K562 (cell line): ENCODE results near the gene MYOM1. TPM values are rescaled to one million over a fixed set of nuclear protein-coding genes. Genes with fewer than 3 reads are reported as not detected.
A peak's percentile ranks its signal among the peaks of the same experiment; 100 is the strongest.
"Not testable (repeated sequence)": the region's sequence is repeated elsewhere in the genome, so short reads cannot be mapped to it uniquely, and the experiment has no call there.

ENCODE experiments used
- ATAC-seq: fragments of 200-7000 bp; cut with Tn5 transposase; 3 replicates; pipeline ENCODE4 v1.9.1; 2020; ENCODE audit warnings: moderate library complexity
- BruUV-seq: library from RNA; stranded (reverse); fragments of 400-500 nt; replicated peaks from 2 replicates; lab custom pipeline; 2021; lab: Mats Ljungman, UMichigan
- CTCF ChIA-PET: fragments of 300-600 bp; formaldehyde crosslinking; extraction: SDS; loops from one replicate; lab custom pipeline; 2021; ENCODE audit warnings: low intra/inter-chr PET ratio; lab: Yijun Ruan, JAX
- POLR2A ChIA-PET: fragments of 300-600, 350-650 bp; sonication (Branson Sonifier 250); formaldehyde crosslinking; extraction: SDS; loops from one replicate; lab custom pipeline; 2021; ENCODE audit warnings: antibody characterized with exemption, inconsistent platforms; lab: Yijun Ruan, JAX
- DNase-seq, 4 experiments: peaks; one replicate each; pipeline versions ENCODE4 v3.0.0 to v3.0.0-alpha.2; 2011 to 2018; ENCODE audit warnings: low spot score in 3 of 4, mixed read lengths in 3 of 4; ENCODE audit errors: extremely low read depth in 1 of 4
- FAIRE-seq: peaks from 2 replicates; lab custom pipeline; 2011; peaks lifted over from hg19 to GRCh38; lab: Jason Lieb, UNC
- H2AFZ ChIP-seq: 2 replicates; pipeline ENCODE4 v1.6.0; 2011; ENCODE audit warnings: low read depth, low read length, control low read depth, inconsistent platforms
- H3K27ac ChIP-seq: fragments of 200-600 bp; 3 replicates; pipeline ENCODE4 v1.8.0; 2011; ENCODE audit warnings: low read depth, mild to moderate bottlenecking, control low read depth, inconsistent platforms, low read length, moderate library complexity, mixed read lengths; ENCODE audit errors: extremely low read depth
- H3K27me3 ChIP-seq, 2 experiments: fragments of 300-600 bp in 1 of 2; 2 replicates in 1 of 2; 3 replicates in 1 of 2; pipeline versions ENCODE4 v1.6.0 to v1.8.0; 2011; ENCODE audit warnings: inconsistent platforms in 2 of 2, low read length in 2 of 2, mild to moderate bottlenecking in 1 of 2, mixed read lengths in 1 of 2, moderate library complexity in 1 of 2; ENCODE audit not compliant: control insufficient read depth in 2 of 2, insufficient read depth in 2 of 2
- H3K36me3 ChIP-seq: fragments of 300-600 bp; 3 replicates; pipeline ENCODE4 v1.8.0; 2011; ENCODE audit warnings: mild to moderate bottlenecking, low read length, inconsistent platforms; ENCODE audit not compliant: control insufficient read depth, insufficient read depth
- H3K4me1 ChIP-seq, 2 experiments: fragments of 200-600 bp in 1 of 2; replicated peaks in 1 of 2; 2 replicates in 1 of 2; 3 replicates in 1 of 2; pipeline versions ENCODE4 v1.5.1 to v1.8.0; 2011; ENCODE audit warnings: inconsistent platforms in 2 of 2, low read length in 2 of 2, mild to moderate bottlenecking in 1 of 2, mixed read lengths in 1 of 2, moderate library complexity in 1 of 2; ENCODE audit not compliant: control insufficient read depth in 2 of 2, insufficient read depth in 2 of 2
- H3K4me2 ChIP-seq: 2 replicates; pipeline ENCODE4 v1.6.1; 2011; ENCODE audit warnings: low read length, control low read depth, inconsistent platforms, mixed read lengths; ENCODE audit not compliant: insufficient read depth
- H3K4me3 ChIP-seq: fragments of 200-600 bp; sonication (generic), shearing (Covaris generic); 2 replicates; pipeline ENCODE4 v1.5.1; 2016; ENCODE audit warnings: control low read depth, inconsistent platforms
- H3K79me2 ChIP-seq: fragments of 200-600 bp; 3 replicates; pipeline ENCODE4 v1.8.0; 2011; ENCODE audit warnings: low read length, inconsistent platforms; ENCODE audit not compliant: control insufficient read depth, insufficient read depth
- H3K9ac ChIP-seq, 2 experiments: 2 replicates each; pipeline versions ENCODE4 v1.6.0 to v1.6.1; 2011; ENCODE audit warnings: low read depth in 2 of 2, low read length in 2 of 2, control low read depth in 1 of 2, inconsistent platforms in 1 of 2, mild to moderate bottlenecking in 1 of 2, mixed read lengths in 1 of 2; ENCODE audit not compliant: insufficient read depth in 1 of 2
- H3K9me1 ChIP-seq: one replicate; pipeline ENCODE4 v1.6.0; 2011; ENCODE audit warnings: inconsistent platforms, mild to moderate bottlenecking, low read length, moderate library complexity; ENCODE audit not compliant: control insufficient read depth, insufficient read depth
- H3K9me3 ChIP-seq: replicated peaks from 2 replicates; pipeline ENCODE4 v1.5.1; 2011; ENCODE audit warnings: low read depth, low read length, inconsistent platforms; ENCODE audit not compliant: control insufficient read depth, insufficient read depth
- H4K20me1 ChIP-seq: replicated peaks from 2 replicates; pipeline ENCODE4 v1.6.1; 2011; ENCODE audit warnings: low read length, inconsistent platforms, mixed read lengths; ENCODE audit not compliant: control insufficient read depth, insufficient read depth
- ATF7 ChIP-seq: fragments of 450-650 bp; IDR thresholded peaks from 2 replicates; pipeline ENCODE4 v1.7.1; 2014; ENCODE audit warnings: mild to moderate bottlenecking, moderate library complexity
- GTF2E2 ChIP-seq: fragments of 200-800 bp; sonication (Bioruptor generic); IDR thresholded peaks from 2 replicates; pipeline ENCODE4 v1.6.1; 2016; ENCODE audit warnings: missing genetic modification characterization, missing compliant biosample characterization
- MEIS2 ChIP-seq: fragments of 450-650 bp; IDR thresholded peaks from 2 replicates; pipeline ENCODE4 v1.6.1; 2014; ENCODE audit warnings: mild to moderate bottlenecking; ENCODE audit not compliant: partially characterized antibody
- RB1 ChIP-seq: fragments of 450-650 bp; IDR thresholded peaks from 2 replicates; pipeline ENCODE4 v1.6.1; 2017; ENCODE audit warnings: low read depth, mild to moderate bottlenecking
- RBM15 ChIP-seq: fragments of 200-400 bp; formaldehyde crosslinking; IDR thresholded peaks from 2 replicates; pipeline ENCODE4 v1.6.1; 2018; ENCODE audit warnings: mild to moderate bottlenecking, low read length, moderate library complexity; ENCODE audit not compliant: insufficient read depth
- ZNF12 ChIP-seq: sonication (generic); formaldehyde crosslinking; IDR thresholded peaks from 2 replicates; pipeline ENCODE4 v1.4.0; 2020; ENCODE audit warnings: mild to moderate bottlenecking, missing genetic modification reagents
- ZNF165 ChIP-seq: fragments of 250-450 bp; sonication (Bioruptor Pico); IDR thresholded peaks from 2 replicates; pipeline ENCODE4 v1.4.0; 2020; ENCODE audit warnings: borderline replicate concordance
- ZSCAN29 ChIP-seq: fragments of 450-650 bp; IDR thresholded peaks from 2 replicates; pipeline ENCODE4 v1.6.1; 2017
- WGBS: fragments of 100-300 bp; shearing (Covaris generic); methylation state at CpG from one replicate; pipeline ENCODE4 v1.1.6; 2016; ENCODE audit warnings: low coverage, mixed read lengths; ENCODE audit not compliant: insufficient coverage; ENCODE audit errors: missing lambda C conversion rate; 5-methylcytosine and 5-hydroxymethylcytosine counted together
- in situ Hi-C: fragments of 300-500 bp; cut with MboI; formaldehyde crosslinking; loops from 4 replicates; pipeline ENCODE4 v1.15.0; 2018; ENCODE audit warnings: inconsistent platforms, mixed read lengths
- intact Hi-C: fragments of 100-400 bp; cut with micrococcal nuclease; formaldehyde crosslinking; loops from 2 replicates; pipeline ENCODE4 v1.14.2; 2022
- polyA plus RNA-seq, 8 experiments: library from polyadenylated mRNA; depleted of rRNA in 4 of 8; stranded (reverse) in 5 of 8; unstranded in 3 of 8; fragments of >200 nt; fragmentation: Nextera tagmentation in 2 of 8; fragmentation: Illumina TruSeq in 1 of 8; extraction: Ambion mirVana in 2 of 8; extraction: Trizol in 1 of 8; gene quantifications; 2 replicates each; pipeline versions ENCODE4 v1.2.1 to v1.2.3, GENCODE V29; 2011 to 2014; ENCODE audit warnings: inconsistent platforms in 1 of 8, missing spikeins in 1 of 8
- total RNA-seq, 7 experiments: library from RNA; depleted of rRNA in 6 of 7; stranded (reverse); fragments of >200 nt in 6 of 7; fragmentation: Illumina TruSeq in 2 of 7; extraction: Trizol in 2 of 7; gene quantifications; 2 replicates each; pipeline versions ENCODE4 v1.2.1 to v1.2.3, GENCODE V29; 2011 to 2021; ENCODE audit warnings: low replicate concordance in 1 of 7
- TF ChIP-seq, protein P1 (sequence below): fragments of 450-650 bp; IDR thresholded peaks from 2 replicates; pipeline ENCODE4 v1.6.1; 2014; ENCODE audit warnings: low read depth, mild to moderate bottlenecking, moderate library complexity, borderline replicate concordance
- TF ChIP-seq, protein P2 (sequence below), 3 experiments: fragments of 200-800 bp in 1 of 3; sonication (Bioruptor generic) in 1 of 3; sonication (generic) in 1 of 3; formaldehyde crosslinking in 1 of 3; IDR thresholded peaks; 2 replicates each; pipeline versions ENCODE4 v1.6.1 to v1.8.0; 2016 to 2022; ENCODE audit warnings: mild to moderate bottlenecking in 2 of 3, missing compliant biosample characterization in 2 of 3, missing genetic modification characterization in 2 of 3, missing genetic modification reagents in 1 of 3

The MYOM1 gene
- total and polyA plus RNA-seq, 9 of the 15 experiments (the other 6 are each of a cell fraction or from before 2014, with no cell fraction given): 0.01 to 0.62 (median 0.25) TPM

DNA sequence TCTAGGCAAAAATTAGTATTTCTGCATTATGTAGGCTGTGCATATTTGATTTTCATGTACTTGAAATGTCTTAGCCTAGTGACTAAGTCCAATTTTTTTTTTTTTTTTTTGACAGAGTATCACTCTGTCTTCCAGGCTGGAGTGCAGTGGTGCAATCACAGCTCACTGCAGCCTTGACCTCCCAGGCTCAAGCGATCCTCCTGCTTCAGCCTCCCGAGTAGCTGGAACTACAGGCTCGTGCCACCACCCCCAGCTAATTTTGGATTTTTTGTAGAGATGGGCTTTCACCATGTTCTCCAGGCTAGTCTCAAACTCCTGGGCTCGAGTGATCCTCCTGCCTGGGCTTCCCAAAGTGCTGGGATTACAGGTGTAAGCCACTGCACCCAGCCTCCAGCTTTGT lies 156.0 kb downstream of the MYOM1 start:
- POLR2A ChIA-PET: interaction anchor here (0.7 to 1.8 kb wide), 5 partner anchors 8 to 209 kb away, joined by 3 to 6 read pairs (median 3); no protein-coding TSS in a partner anchor
- not testable (repeated sequence) for H3K9ac ChIP-seq, ATAC-seq, H3K36me3 ChIP-seq, H3K9me3 ChIP-seq, H2AFZ ChIP-seq, H3K27me3 ChIP-seq, H3K27ac ChIP-seq, H3K9me1 ChIP-seq, DNase-seq, FAIRE-seq, H4K20me1 ChIP-seq, H3K79me2 ChIP-seq, H3K4me3 ChIP-seq, H3K4me1 ChIP-seq, BruUV-seq, H3K4me2 ChIP-seq
- 16% methylated on average over 4 of the region's 4 CpGs for WGBS
- CTCF ChIA-PET: interaction anchor here (0.8 kb wide), 1 partner anchor 62 kb away, joined by 3 read pairs; no protein-coding TSS in a partner anchor
- in situ Hi-C loops: loop anchor here (10.0 kb wide), 1 partner anchor 129 kb away; no protein-coding TSS in a partner anchor
- intact Hi-C loops: loop anchor here (1.0 to 2.0 kb wide), 4 partner anchors 51 to 183 kb away; partner anchors contain the start of genes LPIN2 and MYL12A

DNA sequence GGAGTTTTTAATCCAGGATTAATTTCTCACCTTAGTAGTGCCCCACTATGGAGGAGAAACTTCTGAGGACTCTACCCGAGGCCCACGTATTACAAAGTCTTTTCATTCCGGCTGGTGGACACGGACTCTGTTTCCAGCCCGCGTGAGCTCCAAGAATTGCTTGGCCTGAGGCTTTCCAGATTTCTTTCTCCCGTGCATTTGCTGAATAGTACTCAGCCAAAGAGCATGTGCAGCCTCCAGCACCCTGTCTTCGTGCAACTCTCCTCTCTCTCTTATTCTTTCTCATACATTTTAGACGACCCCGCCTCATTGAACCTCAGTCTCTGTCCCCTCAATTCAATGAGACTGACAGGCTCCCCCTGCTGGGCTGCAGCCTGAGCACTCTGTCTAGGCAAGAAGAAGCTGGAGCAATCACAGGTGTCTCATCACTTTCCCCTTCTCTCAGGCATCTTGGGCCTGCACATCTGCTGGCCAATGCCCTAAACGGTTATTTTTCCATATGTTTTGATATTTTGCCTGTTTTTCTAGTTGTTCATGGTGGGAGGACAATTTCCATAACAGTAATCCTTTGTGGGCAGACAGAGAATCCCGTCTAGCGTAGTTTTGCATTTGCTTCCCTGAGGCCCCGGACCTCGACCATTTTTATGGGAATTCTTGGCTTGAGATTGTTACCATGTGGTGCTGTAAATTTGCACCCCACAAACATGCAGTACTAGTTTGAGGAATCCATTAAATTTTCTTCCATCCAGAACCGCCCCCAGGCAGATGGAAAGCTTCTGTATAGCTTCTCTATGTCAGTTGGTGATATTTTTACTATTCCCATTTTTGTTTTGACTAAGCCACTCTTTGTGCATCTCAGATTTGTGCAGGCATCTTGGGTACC lies 156.7 kb downstream of the MYOM1 start:
- peak overlapping the region; percentile 85 for H2AFZ ChIP-seq
- in situ Hi-C loops: loop anchor here (10.0 kb wide), 1 partner anchor 128 kb away; no protein-coding TSS in a partner anchor
- ChIA-PET CTCF (interaction anchor here (0.8 to 1.2 kb wide), 3 partner anchors 45 to 129 kb away, joined by 3 to 4 read pairs (median 4); no protein-coding TSS in a partner anchor), POLR2A (interaction anchor here (0.6 to 1.8 kb wide), 14 partner anchors 8 to 209 kb away, joined by 3 to 7 read pairs (median 3); no protein-coding TSS in a partner anchor)
- intact Hi-C loops: loop anchor here (1.0 to 2.0 kb wide), 4 partner anchors 50 to 184 kb away; partner anchors contain the start of genes LPIN2 and MYL12A
- no peaks in the 10 kb centered on the region for H3K27me3 ChIP-seq
- H3K27ac ChIP-seq: no peak overlapping the region
- H4K20me1 ChIP-seq: no peaks in the 10 kb centered on the region
- peak overlapping the region; percentile 56 for H3K4me2 ChIP-seq
- 42% methylated on average over 16 of the region's 16 CpGs for WGBS
- FAIRE-seq: peak; percentile 58
- peaks cover 4 to 5% of the 10 kb centered on the region in 2 experiments; a peak in 4 of 5 replicates for H3K4me1 ChIP-seq
- peak; percentile 34 to 80 (median 56) for DNase-seq
- peak; percentile 94 for ATAC-seq
- no peak overlapping the region for H3K4me3 ChIP-seq
- H3K9me3 ChIP-seq: no peaks in the 10 kb centered on the region
- no peaks in the 10 kb centered on the region for H3K36me3 ChIP-seq
- BruUV-seq: no TSS peak
- no peaks in the 10 kb centered on the region for H3K9me1 ChIP-seq
- peak overlapping the region in 1 of 2 experiments; percentile 45; a peak in 1 of 4 replicates for H3K9ac ChIP-seq
- no peaks in the 10 kb centered on the region for H3K79me2 ChIP-seq
- TF ChIP-seq, protein P1, sequence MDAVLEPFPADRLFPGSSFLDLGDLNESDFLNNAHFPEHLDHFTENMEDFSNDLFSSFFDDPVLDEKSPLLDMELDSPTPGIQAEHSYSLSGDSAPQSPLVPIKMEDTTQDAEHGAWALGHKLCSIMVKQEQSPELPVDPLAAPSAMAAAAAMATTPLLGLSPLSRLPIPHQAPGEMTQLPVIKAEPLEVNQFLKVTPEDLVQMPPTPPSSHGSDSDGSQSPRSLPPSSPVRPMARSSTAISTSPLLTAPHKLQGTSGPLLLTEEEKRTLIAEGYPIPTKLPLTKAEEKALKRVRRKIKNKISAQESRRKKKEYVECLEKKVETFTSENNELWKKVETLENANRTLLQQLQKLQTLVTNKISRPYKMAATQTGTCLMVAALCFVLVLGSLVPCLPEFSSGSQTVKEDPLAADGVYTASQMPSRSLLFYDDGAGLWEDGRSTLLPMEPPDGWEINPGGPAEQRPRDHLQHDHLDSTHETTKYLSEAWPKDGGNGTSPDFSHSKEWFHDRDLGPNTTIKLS: no peak
- TF ChIP-seq ZSCAN29 (no peak), RB1 (peak; percentile 19; the same call in 1 of the 2 replicates), RBM15 (no peak), ZNF165 (CRISPR knock-in tag) (no peak), ZNF12 (no peak), MEIS2 (no peak), ATF7 (peak; percentile 26; the same call in 1 of the 2 replicates), GTF2E2 (no peak)
- TF ChIP-seq, protein P2, sequence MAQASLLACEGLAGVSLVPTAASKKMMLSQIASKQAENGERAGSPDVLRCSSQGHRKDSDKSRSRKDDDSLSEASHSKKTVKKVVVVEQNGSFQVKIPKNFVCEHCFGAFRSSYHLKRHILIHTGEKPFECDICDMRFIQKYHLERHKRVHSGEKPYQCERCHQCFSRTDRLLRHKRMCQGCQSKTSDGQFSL (CRISPR knock-in tag; IDR thresholded peaks at IDR 0.05): no peak
- TF ChIP-seq, protein P2 (tag; IDR thresholded peaks at IDR 0.05): no peak
